Sigmoid colon (tissue), 7 donors: ENCODE data around the gene TMEM74B. TPM values are rescaled to one million over a fixed set of nuclear protein-coding genes. Genes with fewer than 3 reads are reported as not detected.

Experiments used
- DNase-seq: peaks from one replicate; pipeline ENCODE4 v3.0.0-alpha.2; 2019
- H3K27ac ChIP-seq, 4 donors: fragments of 200-600 bp; sonication (generic); one replicate each; pipeline ENCODE4 v1.5.1; 2016 to 2019; ENCODE audit warnings: mild to moderate bottlenecking in 1 of 4
- H3K27me3 ChIP-seq, 3 donors: fragments of 200-600 bp; sonication (generic); one replicate each; pipeline ENCODE4 v1.5.1; 2019; ENCODE audit warnings: mild to moderate bottlenecking in 1 of 3
- H3K36me3 ChIP-seq, 4 donors: fragments of 200-600 bp; sonication (generic); one replicate each; pipeline ENCODE4 v1.5.1; 2016 to 2019
- H3K4me1 ChIP-seq, 4 donors: fragments of 200-600 bp; sonication (generic); one replicate each; pipeline ENCODE4 v1.5.1; 2017 to 2019
- H3K4me3 ChIP-seq, 4 donors: fragments of 200-600 bp; sonication (generic); one replicate each; pipeline ENCODE4 v1.5.1; 2017 to 2019; ENCODE audit warnings: mild to moderate bottlenecking in 2 of 4, moderate library complexity in 1 of 4
- H3K9me3 ChIP-seq, 4 donors: fragments of 200-600 bp in 3 of 4; sonication (generic) in 3 of 4; one replicate each; pipeline versions ENCODE4 v1.5.1 to v1.6.1; 2013 to 2019
- CTCF ChIP-seq, 4 experiments: fragments of 450-650 bp in 3 of 4; fragments of 200-600 bp in 1 of 4; IDR thresholded peaks; one replicate each; pipeline ENCODE4 v1.5.1; 2016 to 2019; ENCODE audit warnings: antibody characterized with exemption in 4 of 4, mild to moderate bottlenecking in 3 of 4, moderate library complexity in 2 of 4
- EP300 ChIP-seq, 4 donors: sonication (generic); formaldehyde crosslinking; IDR thresholded peaks; one replicate each; pipeline ENCODE4 v1.6.1; 2017; ENCODE audit warnings: antibody characterized with exemption in 4 of 4
- POLR2A ChIP-seq, 2 donors: fragments of 450-650 bp; IDR thresholded peaks; one replicate each; pipeline ENCODE4 v1.6.1; 2016; ENCODE audit warnings: antibody characterized with exemption in 2 of 2, mild to moderate bottlenecking in 2 of 2, moderate library complexity in 2 of 2
- POLR2AphosphoS5 ChIP-seq, 4 donors: sonication (generic); formaldehyde crosslinking; IDR thresholded peaks; one replicate each; pipeline ENCODE4 v1.6.1; 2017; ENCODE audit warnings: antibody characterized with exemption in 4 of 4
- WGBS, 2 donors: extraction: QIAGEN DNeasy Blood & Tissue Kit; methylation state at CpG; one replicate each; pipeline ENCODE4 v1.1.7; 2013; 5-methylcytosine and 5-hydroxymethylcytosine counted together
- intact Hi-C: fragments of 100-400 bp; cut with DNase I; formaldehyde crosslinking; loops from one replicate; pipeline ENCODE4 v1.15.1; 2023
- polyA plus RNA-seq, 3 donors: library from polyadenylated mRNA; stranded (reverse); fragments of 200-250 nt; gene quantifications; one replicate each; pipeline ENCODE4 v1.2.3, GENCODE V29; 2013
- total RNA-seq, 4 donors: library from RNA; depleted of rRNA; stranded (reverse); fragments of >200 nt; gene quantifications; one replicate each; pipeline ENCODE4 v1.1.0, GENCODE V29; 2016
- donor health status: healthy with polysubstance abuse.
- donor health status: Bipolar disorder and iron deficiency.
- donor health status: healthy.

The TMEM74B gene
- total and polyA plus RNA-seq, 7 donors, result 0.33 to 2.9 TPM; not detected in 5

DNA sequence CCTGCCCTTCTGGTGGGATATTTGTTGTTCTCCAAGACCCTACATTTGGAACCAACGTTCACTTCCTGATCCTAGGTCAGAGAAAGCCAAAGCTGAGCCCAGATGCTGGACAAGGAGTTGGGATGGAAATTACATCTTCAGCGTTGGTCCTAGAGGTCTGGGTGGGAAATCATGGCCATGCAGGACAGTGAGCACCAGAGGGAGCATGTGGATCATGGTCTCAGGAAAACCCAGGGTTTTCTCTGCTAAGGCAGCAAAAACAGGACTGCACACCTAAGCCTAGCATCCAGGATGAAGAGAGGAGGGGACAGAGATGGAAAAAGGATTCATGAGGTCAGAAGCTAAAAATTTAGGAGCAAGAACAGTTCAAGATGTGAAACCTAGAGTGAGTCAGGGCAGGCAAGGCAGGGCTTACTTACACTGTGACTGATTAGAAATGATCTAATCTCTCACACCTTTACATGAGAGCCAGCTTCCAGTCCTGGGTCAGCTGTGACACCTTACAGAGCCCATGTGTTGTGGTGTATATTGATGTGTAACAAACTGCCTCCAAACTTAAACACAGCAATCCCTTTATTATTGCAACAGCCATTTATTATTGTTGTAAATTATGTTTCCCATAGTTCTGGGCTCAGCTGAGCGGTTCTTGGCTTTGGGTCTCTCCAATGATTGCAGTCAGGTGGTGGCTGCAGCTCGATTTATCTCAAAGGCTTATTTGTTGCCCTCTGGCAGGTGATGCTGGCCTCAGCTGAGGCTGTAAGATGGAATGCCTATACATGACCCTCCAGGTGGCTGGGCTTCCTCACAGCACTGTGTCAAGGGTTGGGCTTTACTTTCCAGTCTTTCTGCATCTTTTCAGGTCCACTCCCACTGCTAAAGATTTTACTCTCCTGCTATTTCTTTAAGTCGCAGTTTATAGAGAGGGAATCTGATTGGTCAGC lies 24.9 kb upstream of the TMEM74B start:
- Histone ChIP-seq H3K36me3 (no peaks in the 10 kb centered on the region), H3K27ac (no peak overlapping the region), H3K4me1 (peaks cover 0 to 8% (median 7%) of the 10 kb centered on the region in 4 donors), H3K27me3 (peaks cover 0 to 3% (median 0%) of the 10 kb centered on the region in 3 donors), H3K4me3 (no peak overlapping the region), H3K9me3 (no peaks in the 10 kb centered on the region)
- DNase-seq, result no peak
- no peak for TF ChIP-seq EP300 (IDR thresholded peaks at IDR 0.05)
- TF ChIP-seq CTCF (IDR thresholded peaks at IDR 0.05), result no peak
- TF ChIP-seq POLR2A (IDR thresholded peaks at IDR 0.05), result no peak
- no peak for TF ChIP-seq POLR2AphosphoS5 (IDR thresholded peaks at IDR 0.05)
- 32 to 57% methylated on average over 5 of the region's 5 CpGs for WGBS, 2 donors
- intact Hi-C loops, result loop anchor here (5.0 to 10.0 kb wide), 2 partner anchors 255 to 392 kb away; no protein-coding TSS in a partner anchor

DNA sequence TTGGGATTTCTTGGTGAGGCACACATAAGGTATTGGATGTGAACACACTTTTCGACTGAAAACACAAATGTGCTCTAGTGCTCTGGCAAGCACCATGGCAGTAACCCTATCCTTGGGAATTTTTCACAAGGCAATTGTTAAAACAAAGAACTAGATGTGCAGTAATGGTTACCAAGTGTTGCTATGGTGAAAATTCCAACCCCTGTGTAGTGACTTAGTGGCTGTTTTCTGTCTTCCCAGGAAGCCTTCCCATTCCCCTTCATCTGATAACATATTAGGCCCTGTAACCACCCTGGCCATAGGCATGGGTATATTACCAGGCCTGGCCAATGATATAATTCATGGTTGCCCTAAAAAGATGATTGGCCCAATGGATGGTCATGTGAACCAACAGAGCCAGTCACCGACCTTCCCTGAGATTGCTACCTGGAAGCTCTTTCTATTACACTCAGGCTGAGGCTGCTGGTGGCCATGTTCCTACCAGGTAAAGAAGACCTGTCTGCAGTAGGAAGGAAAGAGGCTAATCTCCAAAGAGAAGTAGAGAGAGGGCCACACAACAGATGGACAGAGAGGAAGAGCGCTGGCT lies 22.6 kb upstream of the TMEM74B start:
- Histone ChIP-seq H3K27ac (no peak overlapping the region), H3K4me3 (no peak overlapping the region), H3K36me3 (no peaks in the 10 kb centered on the region), H3K27me3 (peaks cover 0 to 3% (median 0%) of the 10 kb centered on the region in 3 donors), H3K9me3 (no peaks in the 10 kb centered on the region), H3K4me1 (no peaks in the 10 kb centered on the region)
- no peak for TF ChIP-seq POLR2AphosphoS5 (IDR thresholded peaks at IDR 0.05)
- TF ChIP-seq EP300 (IDR thresholded peaks at IDR 0.05), result no peak
- TF ChIP-seq POLR2A (IDR thresholded peaks at IDR 0.05), result no peak
- TF ChIP-seq CTCF (IDR thresholded peaks at IDR 0.05), result no peak
- intact Hi-C loops, result no loop called here
- WGBS, 2 donors, result 93 to 96% methylated on average over 3 of the region's 3 CpGs
- no peak for DNase-seq

DNA sequence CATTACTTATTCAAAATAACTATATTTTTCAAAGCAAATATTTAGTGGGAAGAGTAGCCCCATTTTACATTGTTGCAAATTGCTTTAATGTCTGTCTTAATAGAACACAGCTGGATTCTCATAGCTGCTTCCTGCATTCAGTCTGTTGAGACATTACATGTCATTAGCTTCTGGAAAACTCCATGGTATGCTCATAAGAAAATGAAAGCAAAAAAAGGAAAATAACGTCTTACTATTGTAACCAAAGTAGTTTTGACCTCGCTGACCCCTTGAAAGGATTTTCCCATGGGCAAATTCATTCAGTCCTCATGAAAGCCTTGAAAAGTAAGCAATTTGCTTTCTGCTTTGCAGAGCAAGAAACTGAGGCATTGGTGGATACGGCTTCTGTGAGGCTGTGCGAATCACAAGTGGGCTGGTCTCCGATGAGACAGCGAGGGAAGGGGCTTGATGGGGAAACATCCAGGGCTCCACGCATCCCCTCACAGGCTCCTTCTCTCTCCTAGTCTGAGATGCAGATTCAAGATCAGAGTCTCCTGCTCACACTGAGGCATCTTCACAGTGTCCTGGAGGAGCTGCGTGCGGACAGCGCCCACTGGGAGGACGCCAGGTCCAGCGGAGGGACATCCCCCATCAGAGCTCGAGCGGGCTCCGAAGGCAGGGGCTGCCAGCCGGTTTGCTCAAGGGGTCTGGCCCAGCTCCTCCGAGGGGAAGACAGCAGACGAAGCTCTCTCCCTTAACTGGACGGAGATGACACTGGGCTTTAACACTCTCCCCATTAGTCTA lies 21.8 kb upstream of the TMEM74B start:
- H3K36me3 ChIP-seq, result no peaks in the 10 kb centered on the region
- intact Hi-C loops, result no loop called here
- no peak for DNase-seq
- no peaks in the 10 kb centered on the region for H3K9me3 ChIP-seq
- no peaks in the 10 kb centered on the region for H3K4me1 ChIP-seq
- no peak overlapping the region for H3K27ac ChIP-seq
- H3K27me3 ChIP-seq, result no peaks in the 10 kb centered on the region
- H3K4me3 ChIP-seq, result no peak overlapping the region
- WGBS, 2 donors, result 82 to 86% methylated on average over 19 of the region's 19 CpGs
- no peak for TF ChIP-seq POLR2AphosphoS5 (IDR thresholded peaks at IDR 0.05)
- TF ChIP-seq EP300 (IDR thresholded peaks at IDR 0.05), result no peak
- no peak for TF ChIP-seq POLR2A (IDR thresholded peaks at IDR 0.05)
- TF ChIP-seq CTCF (IDR thresholded peaks at IDR 0.05), result no peak

DNA sequence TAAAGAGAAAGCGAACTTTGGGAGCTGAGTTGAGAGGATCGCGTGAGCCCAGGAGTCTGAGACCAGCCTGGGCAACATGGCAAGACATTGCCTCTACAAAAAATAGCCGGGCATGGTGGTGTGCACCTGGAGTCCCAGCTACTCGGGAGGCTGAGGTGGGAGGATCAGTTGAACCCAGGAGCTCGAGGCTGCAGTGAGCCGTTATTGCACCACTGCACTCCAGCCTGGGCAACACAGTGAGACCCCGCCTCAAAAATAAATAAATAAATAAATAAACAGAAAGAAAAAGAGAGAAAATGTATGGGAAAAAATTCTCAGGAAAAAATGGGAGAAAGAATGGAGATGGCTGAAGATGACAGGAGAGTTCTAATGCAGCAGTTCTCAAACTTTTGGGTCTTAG lies 21.0 kb upstream of the TMEM74B start:
- 93 to 94% methylated on average over 8 of the region's 8 CpGs for WGBS, 2 donors
- no peak for DNase-seq
- TF ChIP-seq EP300 (IDR thresholded peaks at IDR 0.05), result no peak
- TF ChIP-seq CTCF (IDR thresholded peaks at IDR 0.05), result no peak
- TF ChIP-seq POLR2A (IDR thresholded peaks at IDR 0.05), result no peak
- no peak for TF ChIP-seq POLR2AphosphoS5 (IDR thresholded peaks at IDR 0.05)
- Histone ChIP-seq H3K4me1 (no peaks in the 10 kb centered on the region), H3K27me3 (no peaks in the 10 kb centered on the region), H3K36me3 (no peaks in the 10 kb centered on the region), H3K27ac (no peak overlapping the region), H3K4me3 (no peak overlapping the region), H3K9me3 (no peaks in the 10 kb centered on the region)
- intact Hi-C loops, result no loop called here
